Measurements from ENCODE around the gene PSME4.

DNA sequence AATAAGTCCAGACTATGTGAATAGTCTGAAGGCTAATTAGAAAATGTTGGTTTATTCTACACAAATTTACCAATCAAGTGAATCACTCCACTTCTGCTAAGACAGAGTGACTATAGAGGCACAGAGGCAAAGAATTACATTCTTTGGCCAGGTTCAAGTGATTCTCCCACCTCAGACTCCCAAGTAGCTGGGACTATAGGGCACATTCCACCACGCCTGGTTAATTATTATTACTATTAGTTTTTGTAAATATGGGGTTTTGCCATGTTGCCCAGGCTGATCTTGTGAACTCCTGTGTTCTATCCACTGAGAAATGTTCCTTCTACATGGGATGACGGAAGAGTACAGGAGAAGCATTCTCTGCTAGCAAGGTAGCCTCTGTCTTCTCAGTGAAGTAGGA is 37.6 kb upstream of the PSME4 start:
- TF ChIP-seq CTCF (IDR thresholded peaks at IDR 0.05 in 4 of 5, conservative IDR thresholded peaks at IDR 0.05 in 1 of 5), result no peak
- TF ChIP-seq POLR2A (IDR thresholded peaks at IDR 0.05), result no peak

Data from gastrocnemius medialis (tissue), 4 donors.